ENCODE measurements around the gene TMEM271.

The TMEM271 gene

GRCh38 chr4:576245-576821 lies at the start of gene TMEM271:
TMEM271 (minus strand) TSS chr4:576295; CDS start chr4:576062, 233 bp downstream.
- no peak for DNase-seq

- DNase-seq: no peak
Observed at GRCh38 chr4:625631-626161, 49.6 kb upstream of the TMEM271 start.

- DNase-seq: no peak
Observed at GRCh38 chr4:624705-625590, 48.9 kb upstream of the TMEM271 start, which contains the start of gene PDE6B. PDE6B (plus strand) TSS chr4:625573; CDS start chr4:625627, 54 bp downstream.

- no peak for DNase-seq
Observed at GRCh38 chr4:623914-624566, 47.9 kb upstream of the TMEM271 start.

GRCh38 chr4:622996-623913 lies 47.2 kb upstream of the TMEM271 start:
- DNase-seq: no peak

GRCh38 chr4:622071-622995 lies 46.2 kb upstream of the TMEM271 start:
- no peak for DNase-seq

- no peak for DNase-seq
Observed at GRCh38 chr4:621296-622070, 45.4 kb upstream of the TMEM271 start.

- no peak for DNase-seq
Observed at GRCh38 chr4:620851-621261, 44.8 kb upstream of the TMEM271 start.

GRCh38 chr4:620201-620600 lies 44.1 kb upstream of the TMEM271 start:
- no peak for DNase-seq

- no peak for DNase-seq
Observed at GRCh38 chr4:617644-618641, 41.8 kb upstream of the TMEM271 start.

- no peak for DNase-seq
Observed at GRCh38 chr4:616911-617643, 41.0 kb upstream of the TMEM271 start.

- DNase-seq: no peak
Observed at GRCh38 chr4:616091-616490, 40.0 kb upstream of the TMEM271 start.

- no peak for DNase-seq
Observed at GRCh38 chr4:613126-613525, 37.0 kb upstream of the TMEM271 start.

GRCh38 chr4:612749-613125 lies 36.6 kb upstream of the TMEM271 start:
- DNase-seq: no peak

- no peak for DNase-seq
Observed at GRCh38 chr4:612052-612748, 36.1 kb upstream of the TMEM271 start.

GRCh38 chr4:610411-611261 lies 34.5 kb upstream of the TMEM271 start:
- no peak for DNase-seq
